ENCODE measurements around the gene PEX5. TPM values are rescaled to one million over a fixed set of nuclear protein-coding genes. Genes with fewer than 3 reads are reported as not detected.

The PEX5 gene
- total and polyA plus RNA-seq, 2 of the 8 experiments (the other 6 are each of a cell fraction or from before 2014, with no cell fraction given) = 16.8 to 50.5 TPM

GRCh38 chr12:7241404-7242005 lies 52.0 kb downstream of the PEX5 start:
- FAIRE-seq = no peak
- ChIA-PET POLR2A (ENCODE audit: partially characterized antibody) (no interaction called here), CTCF (ENCODE audit: partially characterized antibody) (interaction anchor here (0.6 to 1.0 kb wide), 2 partner anchors 78 to 379 kb away, joined by 4 to 5 read pairs; no protein-coding TSS in a partner anchor)
- Histone ChIP-seq H2BK120ac (replicated peaks; ENCODE audit: low read depth, low read length) (no peak overlapping the region), H3K27me3 (replicated peaks in 1 of 4; ENCODE audit: control insufficient read depth in 3 of 4, extremely low read depth in 1 of 4, insufficient read depth in 3 of 4, low read length in 3 of 4) (peaks cover 0 to 1% (median 0%) of the 10 kb centered on the region in 4 experiments; a peak in 1 of 7 replicates), H2AFZ (ENCODE audit: low read length) (no peak overlapping the region), H3K4me1 (replicated peaks in 1 of 4; ENCODE audit: control insufficient read depth in 3 of 4, insufficient read depth in 4 of 4, low read length in 3 of 4) (no peaks in the 10 kb centered on the region; a peak in 1 of 7 replicates), H3K18ac (ENCODE audit: extremely low read depth, low read length) (no peak overlapping the region), H3K79me2 (ENCODE audit: control insufficient read depth in 1 of 2, insufficient read depth in 2 of 2, low read length in 2 of 2) (no peaks in the 10 kb centered on the region), H2BK5ac (ENCODE audit: low read depth, low read length) (no peak overlapping the region), H4K91ac (replicated peaks; ENCODE audit: insufficient read length, low read length) (no peak overlapping the region), H2BK20ac (ENCODE audit: low read length) (no peak overlapping the region), H3K4me3 (ENCODE audit: extremely low read depth in 1 of 4, insufficient read depth in 2 of 4, low read depth in 3 of 4, low read length in 4 of 4) (no peak overlapping the region), H3K56ac (replicated peaks; ENCODE audit: insufficient read length, low read depth, low read length) (no peak overlapping the region), H3K27ac (ENCODE audit: low read depth, low read length) (no peak overlapping the region), H4K8ac (ENCODE audit: extremely low read depth, insufficient read depth, low read length) (no peak overlapping the region), H3K36me3 (ENCODE audit: control insufficient read depth in 2 of 4, insufficient read depth in 4 of 4, low read length in 3 of 4) (no peaks in the 10 kb centered on the region; a peak in 1 of 8 replicates), H3K23me2 (ENCODE audit: low read depth, low read length) (no peaks in the 10 kb centered on the region), H3K23ac (ENCODE audit: insufficient read length) (no peak overlapping the region), H3K4me2 (ENCODE audit: insufficient read depth in 1 of 2, low read depth in 2 of 2, low read length in 2 of 2) (no peak overlapping the region), H3K14ac (ENCODE audit: insufficient read length) (no peak overlapping the region), H2BK12ac (ENCODE audit: low read depth, low read length) (no peak overlapping the region), H3K4ac (replicated peaks; ENCODE audit: insufficient read length, low read depth, low read length) (no peak overlapping the region), H2AK5ac (ENCODE audit: low read depth, low read length) (no peak overlapping the region), H3K9ac (replicated peaks in 1 of 4; ENCODE audit: extremely low read depth in 1 of 4, low read depth in 3 of 4, low read length in 3 of 4) (no peak overlapping the region), H4K20me1 (replicated peaks in 1 of 2; ENCODE audit: control insufficient read depth in 1 of 2, insufficient read depth in 2 of 2, low read length in 2 of 2) (no peaks in the 10 kb centered on the region), H4K5ac (ENCODE audit: insufficient read length, low read depth, low read length) (no peak overlapping the region), H3K9me3 (ENCODE audit: insufficient read depth in 2 of 2, low read depth in 1 of 2, low read length in 1 of 2) (peaks cover 0 to 4% of the 10 kb centered on the region in 2 experiments; a peak in 1 of 4 replicates), H2BK15ac (ENCODE audit: low read length) (no peak overlapping the region), H3K79me1 (ENCODE audit: low read depth, low read length) (no peaks in the 10 kb centered on the region)
- WGBS, 2 experiments (ENCODE audit: extremely low coverage in 1 of 2, insufficient coverage in 1 of 2, insufficient read length in 1 of 2, insufficient replicate concordance in 2 of 2, low coverage in 1 of 2, low lambda C conversion rate in 2 of 2, missing lambda C conversion rate in 1 of 2) = 92% methylated on average over 3 of the region's 3 CpGs; no CpG with 5 or more reads in 1 of the 2 experiments
- DNase-seq (ENCODE audit: low read depth in 1 of 2, low spot score in 2 of 2) = no peak
- TF ChIP-seq SIX5 (IDR thresholded peaks at IDR 0.05; ENCODE audit: low read depth, low read length) (no peak), NRF1 (IDR thresholded peaks at IDR 0.05; ENCODE audit: low read depth, low read length) (no peak), SUZ12 (IDR thresholded peaks at IDR 0.05; ENCODE audit: low read length) (no peak)
